GM19452 (cell line): Measurements from ENCODE around the gene CCDC69.
"Not testable (repeated sequence)": the region's sequence is repeated elsewhere in the genome, so short reads cannot be mapped to it uniquely, and the experiment has no call there.

ENCODE experiments used
- ATAC-seq: cut with Tn5 transposase; IDR thresholded peaks from one replicate; pipeline ENCODE4 v1.9.1; 2021; ENCODE audit not compliant: unreplicated experiment

Gene CCDC69

GRCh38 chr5:151248651-151249050 lies 24.8 kb upstream of the CCDC69 start:
- ATAC-seq = no peak

- ATAC-seq = no peak
Observed at GRCh38 chr5:151245680-151246219, 21.9 kb upstream of the CCDC69 start.

- no peak for ATAC-seq
Observed at GRCh38 chr5:151244206-151244605, 20.3 kb upstream of the CCDC69 start.

GRCh38 chr5:151243564-151243963 lies 19.7 kb upstream of the CCDC69 start:
- no peak for ATAC-seq

GRCh38 chr5:151243127-151243526 lies 19.2 kb upstream of the CCDC69 start:
- ATAC-seq = no peak

- no peak for ATAC-seq
Observed at GRCh38 chr5:151240924-151241635, 17.2 kb upstream of the CCDC69 start.

- not testable (repeated sequence) for ATAC-seq
Observed at GRCh38 chr5:151240268-151240835, 16.5 kb upstream of the CCDC69 start.

- ATAC-seq = peak; percentile 39
Observed at GRCh38 chr5:151239237-151239861, 15.5 kb upstream of the CCDC69 start.

GRCh38 chr5:151238303-151238741 lies 14.4 kb upstream of the CCDC69 start:
- no peak for ATAC-seq

- no peak for ATAC-seq
Observed at GRCh38 chr5:151237685-151238084, 13.8 kb upstream of the CCDC69 start.

GRCh38 chr5:151236888-151237287 lies 13.0 kb upstream of the CCDC69 start:
- ATAC-seq = no peak

- not testable (repeated sequence) for ATAC-seq
Observed at GRCh38 chr5:151235239-151235571, 11.3 kb upstream of the CCDC69 start.

GRCh38 chr5:151234476-151235238 lies 10.8 kb upstream of the CCDC69 start:
- peak; percentile 77 for ATAC-seq

GRCh38 chr5:151233616-151234085 lies 9.8 kb upstream of the CCDC69 start:
- ATAC-seq = peak; percentile 62

- no peak for ATAC-seq
Observed at GRCh38 chr5:151231359-151231758, 7.5 kb upstream of the CCDC69 start.

- no peak for ATAC-seq
Observed at GRCh38 chr5:151230048-151230680, 6.3 kb upstream of the CCDC69 start.

GRCh38 chr5:151228986-151229385 lies 5.1 kb upstream of the CCDC69 start:
- no peak for ATAC-seq

GRCh38 chr5:151227918-151228447 lies 4.1 kb upstream of the CCDC69 start:
- no peak for ATAC-seq

GRCh38 chr5:151225475-151225874 lies 1.6 kb upstream of the CCDC69 start:
- ATAC-seq = no peak

GRCh38 chr5:151225071-151225470 lies 1.2 kb upstream of the CCDC69 start:
- no peak for ATAC-seq

GRCh38 chr5:151224372-151224771 lies 480 bp upstream of the CCDC69 start:
- ATAC-seq = no peak
